HEK293T (cell line): Measurements from ENCODE around the gene TFB2M.

ENCODE experiments used
- BHLHE40 ChIP-seq: fragments of 450-650 bp; IDR thresholded peaks from 2 replicates; pipeline ENCODE4 v1.6.1; 2016; ENCODE audit warnings: mild to moderate bottlenecking, moderate library complexity, borderline replicate concordance
- FOXM1 ChIP-seq: fragments of 450-650 bp; IDR thresholded peaks from 2 replicates; pipeline ENCODE4 v1.6.1; 2017; ENCODE audit warnings: mild to moderate bottlenecking, borderline replicate concordance
- HDGF ChIP-seq: fragments of 450-650 bp; IDR thresholded peaks from 2 replicates; pipeline ENCODE4 v1.6.1; 2017; ENCODE audit warnings: antibody characterized with exemption, borderline replicate concordance
- L3MBTL2 ChIP-seq: fragments of 450-650 bp; conservative IDR thresholded peaks from 2 replicates; pipeline ENCODE4 v1.6.1; 2016; ENCODE audit warnings: mild to moderate bottlenecking
- SP1 ChIP-seq: fragments of 450-650 bp; IDR thresholded peaks from 2 replicates; pipeline ENCODE4 v1.6.1; 2017
- SUZ12 ChIP-seq: fragments of 450-650 bp; IDR thresholded peaks from 2 replicates; pipeline ENCODE4 v1.6.1; 2016; ENCODE audit warnings: mild to moderate bottlenecking
- TARDBP ChIP-seq: fragments of 450-650 bp; IDR thresholded peaks from 2 replicates; pipeline ENCODE4 v1.6.1; 2016
- TF ChIP-seq, protein P1 (sequence below): fragments of 450-650 bp; IDR thresholded peaks from 2 replicates; pipeline ENCODE4 v1.6.1; 2016

DNA sequence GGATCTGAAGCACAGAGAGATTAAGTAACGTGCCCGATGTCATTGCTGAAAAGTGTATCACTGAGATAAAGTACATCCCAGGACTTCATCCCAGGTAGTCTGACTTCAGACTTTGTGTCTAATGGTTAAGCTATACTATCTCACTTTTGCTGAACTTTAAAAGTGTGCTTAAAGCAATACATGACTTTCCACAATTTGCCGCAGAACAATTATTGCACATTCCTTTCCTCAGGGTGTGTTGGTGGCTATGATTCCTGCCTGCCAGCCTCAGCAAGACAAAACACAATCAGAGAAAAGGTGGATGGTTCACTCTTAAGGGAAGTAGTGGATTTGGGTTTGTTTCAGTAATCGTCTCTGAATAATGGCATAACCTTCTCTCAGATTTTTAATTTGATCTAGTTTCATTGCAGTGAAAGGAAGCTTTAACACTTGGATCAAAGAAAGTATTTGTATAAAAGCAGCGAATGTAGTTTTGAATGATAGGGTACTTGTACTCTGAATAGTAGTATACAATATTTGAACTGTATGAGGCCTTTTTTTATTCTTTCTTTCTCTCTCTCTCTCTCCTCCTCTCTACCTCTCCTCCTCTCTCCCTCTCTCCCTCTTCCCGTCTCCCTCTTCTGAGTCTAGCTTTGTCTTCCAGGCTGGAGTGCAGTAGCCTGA is 47.2 kb upstream of the TFB2M start:
- TF ChIP-seq SUZ12: no peak
- no peak for TF ChIP-seq SP1
- TF ChIP-seq, protein P1, sequence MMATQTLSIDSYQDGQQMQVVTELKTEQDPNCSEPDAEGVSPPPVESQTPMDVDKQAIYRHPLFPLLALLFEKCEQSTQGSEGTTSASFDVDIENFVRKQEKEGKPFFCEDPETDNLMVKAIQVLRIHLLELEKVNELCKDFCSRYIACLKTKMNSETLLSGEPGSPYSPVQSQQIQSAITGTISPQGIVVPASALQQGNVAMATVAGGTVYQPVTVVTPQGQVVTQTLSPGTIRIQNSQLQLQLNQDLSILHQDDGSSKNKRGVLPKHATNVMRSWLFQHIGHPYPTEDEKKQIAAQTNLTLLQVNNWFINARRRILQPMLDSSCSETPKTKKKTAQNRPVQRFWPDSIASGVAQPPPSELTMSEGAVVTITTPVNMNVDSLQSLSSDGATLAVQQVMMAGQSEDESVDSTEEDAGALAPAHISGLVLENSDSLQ: no peak
- TF ChIP-seq L3MBTL2: no peak
- TF ChIP-seq FOXM1: no peak
- no peak for TF ChIP-seq BHLHE40
- TF ChIP-seq HDGF: no peak
- TF ChIP-seq TARDBP: no peak
